Keratinocyte (primary cell): ENCODE measurements around the gene ERG. TPM values are rescaled to one million over a fixed set of nuclear protein-coding genes. Genes with fewer than 3 reads are reported as not detected.

ENCODE experiments used
- DNase-seq: peaks from one replicate; pipeline ENCODE4 v3.0.0-alpha.2; 2011; ENCODE audit warnings: low read depth, missing footprints, low spot score
- FAIRE-seq: peaks from 2 replicates; lab custom pipeline; 2011; peaks lifted over from hg19 to GRCh38; lab: Jason Lieb, UNC
- H2AFZ ChIP-seq: 2 replicates; pipeline ENCODE4 v1.6.0; 2012; ENCODE audit warnings: low read length, control low read depth, inconsistent platforms; ENCODE audit not compliant: control insufficient read depth
- H3K27ac ChIP-seq: 2 replicates; pipeline ENCODE4 v1.5.1; 2011; ENCODE audit warnings: low read length; ENCODE audit not compliant: control insufficient read depth, insufficient read depth
- H3K27me3 ChIP-seq: 3 replicates; pipeline ENCODE4 v1.6.0; 2011; ENCODE audit warnings: low read length; ENCODE audit not compliant: control insufficient read depth, insufficient read depth; ENCODE audit errors: extremely low read depth
- H3K36me3 ChIP-seq, 2 experiments: 2 replicates in 1 of 2; 3 replicates in 1 of 2; pipeline ENCODE4 v1.5.1; 2011; ENCODE audit warnings: low read length in 2 of 2, mild to moderate bottlenecking in 1 of 2; ENCODE audit not compliant: control insufficient read depth in 2 of 2, insufficient read depth in 2 of 2; ENCODE audit errors: extremely low read depth in 1 of 2
- H3K4me1 ChIP-seq: 3 replicates; pipeline ENCODE4 v1.5.1; 2011; ENCODE audit warnings: low read length; ENCODE audit not compliant: control insufficient read depth, insufficient read depth; ENCODE audit errors: extremely low read depth
- H3K4me2 ChIP-seq: 3 replicates; pipeline ENCODE4 v1.6.0; 2011; ENCODE audit warnings: low read depth, low read length; ENCODE audit not compliant: control insufficient read depth, insufficient read depth; ENCODE audit errors: extremely low read depth
- H3K4me3 ChIP-seq, 3 experiments: fragments of 200-600 bp in 1 of 3; sonication (generic) in 1 of 3; 2 replicates in 2 of 3; 3 replicates in 1 of 3; pipeline ENCODE4 v1.5.1; 2011 to 2016; ENCODE audit warnings: low read length in 3 of 3, mild to moderate bottlenecking in 3 of 3, control low read depth in 2 of 3, inconsistent platforms in 1 of 3, low read depth in 1 of 3, mixed read lengths in 1 of 3, mixed run types in 1 of 3, moderate library complexity in 1 of 3; ENCODE audit not compliant: control insufficient read depth in 2 of 3, insufficient read depth in 2 of 3; ENCODE audit errors: extremely low read depth in 1 of 3
- H3K79me2 ChIP-seq: 2 replicates; pipeline ENCODE4 v1.6.0; 2012; ENCODE audit warnings: low read length; ENCODE audit not compliant: control insufficient read depth, insufficient read depth
- H3K9ac ChIP-seq: 3 replicates; pipeline ENCODE4 v1.6.0; 2011; ENCODE audit warnings: low read length; ENCODE audit not compliant: control insufficient read depth, insufficient read depth; ENCODE audit errors: extremely low read depth
- H3K9me1 ChIP-seq: 3 replicates; pipeline ENCODE4 v1.6.0; 2011; ENCODE audit warnings: low read length; ENCODE audit not compliant: control insufficient read depth, insufficient read depth; ENCODE audit errors: extremely low read depth
- H3K9me3 ChIP-seq: 2 replicates; pipeline ENCODE4 v1.5.1; 2012; ENCODE audit warnings: low read depth, low read length; ENCODE audit not compliant: control insufficient read depth
- H4K20me1 ChIP-seq: 3 replicates; pipeline ENCODE4 v1.6.0; 2011; ENCODE audit warnings: low read length; ENCODE audit not compliant: control insufficient read depth, insufficient read depth; ENCODE audit errors: extremely low read depth
- EZH2 ChIP-seq: IDR thresholded peaks from one replicate; pipeline ENCODE4 v1.6.1; 2012; ENCODE audit warnings: inconsistent platforms, mild to moderate bottlenecking, low read length, moderate library complexity
- dilution Hi-C: fragments of 300-500 bp; cut with MboI; formaldehyde crosslinking; loops from one replicate; pipeline ENCODE4 v1.7.0; 2020; ENCODE audit warnings: low sequenced_read_pairs; ENCODE audit not compliant: extremely low pct_ligation_motif_present
- polyA plus RNA-seq, 5 experiments: library from polyadenylated mRNA; depleted of rRNA in 3 of 5; stranded (reverse) in 3 of 5; stranded (forward) in 1 of 5; unstranded in 1 of 5; fragments of >200 nt; gene quantifications; 1 replicate in 1 of 5; 2 replicates in 3 of 5; 3 replicates in 1 of 5; pipeline versions ENCODE4 v1.2.1 to v1.2.3, GENCODE V29; 2011 to 2012; ENCODE audit warnings: missing spikeins in 2 of 5, low read depth in 1 of 5, low replicate concordance in 1 of 5
- TF ChIP-seq, protein P1 (sequence below), 3 experiments: IDR thresholded peaks in 1 of 3; conservative IDR thresholded peaks in 1 of 3; optimal IDR thresholded peaks in 1 of 3; 2 replicates in 2 of 3; 3 replicates in 1 of 3; pipeline versions ENCODE3 to v1.5.1; 2011; ENCODE audit warnings: low read length in 3 of 3, mild to moderate bottlenecking in 3 of 3, moderate library complexity in 2 of 3, control low read depth in 1 of 3, inconsistent platforms in 1 of 3; ENCODE audit not compliant: insufficient read depth in 2 of 3; ENCODE audit errors: extremely low read depth in 1 of 3

ERG gene
- polyA plus RNA-seq, 1 donor (not counting 4 experiments of a cell fraction or from before 2014, with no cell fraction given), result 0.08 TPM

DNA sequence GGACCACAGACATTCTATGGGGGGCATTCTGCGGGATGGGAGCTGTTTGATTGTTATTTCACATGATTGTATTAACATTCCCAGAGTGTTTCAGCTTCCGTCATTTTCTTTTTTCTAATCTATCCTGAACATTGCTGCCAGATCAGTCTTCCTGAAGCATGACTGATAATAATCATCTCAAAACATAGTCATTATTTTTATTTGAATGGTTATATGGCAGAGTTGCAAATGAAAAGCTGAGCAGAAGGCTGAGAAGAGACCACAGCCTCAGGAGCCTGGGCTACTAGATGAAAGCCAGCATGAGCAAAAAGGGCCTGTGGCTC lies 109.0 kb downstream of the ERG start:
- no peaks in the 10 kb centered on the region for H3K79me2 ChIP-seq
- FAIRE-seq (no peak), DNase-seq (no peak)
- H3K9ac ChIP-seq, result no peak overlapping the region
- no peak overlapping the region for H3K4me3 ChIP-seq
- dilution Hi-C loops, result no loop called here
- no peaks in the 10 kb centered on the region for H3K36me3 ChIP-seq
- no peaks in the 10 kb centered on the region for H3K9me1 ChIP-seq
- no peak overlapping the region for H2AFZ ChIP-seq
- no peaks in the 10 kb centered on the region for H3K27me3 ChIP-seq
- no peak for TF ChIP-seq EZH2
- TF ChIP-seq, protein P1, sequence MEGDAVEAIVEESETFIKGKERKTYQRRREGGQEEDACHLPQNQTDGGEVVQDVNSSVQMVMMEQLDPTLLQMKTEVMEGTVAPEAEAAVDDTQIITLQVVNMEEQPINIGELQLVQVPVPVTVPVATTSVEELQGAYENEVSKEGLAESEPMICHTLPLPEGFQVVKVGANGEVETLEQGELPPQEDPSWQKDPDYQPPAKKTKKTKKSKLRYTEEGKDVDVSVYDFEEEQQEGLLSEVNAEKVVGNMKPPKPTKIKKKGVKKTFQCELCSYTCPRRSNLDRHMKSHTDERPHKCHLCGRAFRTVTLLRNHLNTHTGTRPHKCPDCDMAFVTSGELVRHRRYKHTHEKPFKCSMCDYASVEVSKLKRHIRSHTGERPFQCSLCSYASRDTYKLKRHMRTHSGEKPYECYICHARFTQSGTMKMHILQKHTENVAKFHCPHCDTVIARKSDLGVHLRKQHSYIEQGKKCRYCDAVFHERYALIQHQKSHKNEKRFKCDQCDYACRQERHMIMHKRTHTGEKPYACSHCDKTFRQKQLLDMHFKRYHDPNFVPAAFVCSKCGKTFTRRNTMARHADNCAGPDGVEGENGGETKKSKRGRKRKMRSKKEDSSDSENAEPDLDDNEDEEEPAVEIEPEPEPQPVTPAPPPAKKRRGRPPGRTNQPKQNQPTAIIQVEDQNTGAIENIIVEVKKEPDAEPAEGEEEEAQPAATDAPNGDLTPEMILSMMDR (optimal IDR thresholded peaks at IDR 0.05 in 1 of 3, IDR thresholded peaks at IDR 0.05 in 1 of 3, conservative IDR thresholded peaks at IDR 0.05 in 1 of 3; ENCODE audit: extremely low read depth in 1 of 3, insufficient read depth in 2 of 3, low read length in 3 of 3), result no peak
- H3K4me2 ChIP-seq, result no peak overlapping the region
- no peaks in the 10 kb centered on the region for H3K4me1 ChIP-seq
- H4K20me1 ChIP-seq, result no peaks in the 10 kb centered on the region
- H3K27ac ChIP-seq, result no peak overlapping the region
- no peaks in the 10 kb centered on the region for H3K9me3 ChIP-seq

DNA sequence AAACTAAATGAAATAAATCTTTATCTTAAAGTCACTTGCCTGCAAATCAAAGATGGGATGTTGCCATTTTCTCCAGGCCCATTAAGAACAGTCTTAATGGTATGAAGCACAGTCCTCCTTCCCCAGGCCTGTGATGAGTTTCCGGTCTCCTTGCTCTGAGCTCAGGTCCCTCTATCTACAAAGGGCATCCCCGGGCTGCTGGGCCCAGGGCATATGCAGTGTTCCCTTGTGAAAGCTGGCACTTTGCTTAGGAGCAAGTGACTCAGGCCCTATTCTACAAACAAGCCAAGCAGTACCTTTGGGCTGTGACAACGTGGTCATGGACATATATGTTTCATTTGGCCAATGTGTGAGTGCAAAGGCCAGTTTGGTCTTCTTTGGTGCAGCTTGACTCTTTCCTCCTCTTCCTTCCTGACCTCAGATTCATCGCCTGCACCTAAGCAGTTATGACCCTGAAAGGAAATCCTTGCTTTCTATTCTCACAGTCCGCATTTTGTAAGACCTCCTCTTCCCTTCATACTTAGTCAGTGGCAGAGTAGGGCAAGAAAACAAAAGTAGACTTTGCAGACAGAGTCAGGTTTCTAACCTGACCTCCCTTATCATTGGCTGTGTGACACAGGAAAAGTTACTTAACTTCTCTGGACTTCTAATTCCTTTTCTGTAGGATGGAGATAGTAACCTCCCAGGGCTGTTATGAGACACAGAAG lies 109.5 kb downstream of the ERG start:
- FAIRE-seq (no peak), DNase-seq (no peak)
- H3K9me3 ChIP-seq, result no peaks in the 10 kb centered on the region
- no peaks in the 10 kb centered on the region for H3K36me3 ChIP-seq
- no peaks in the 10 kb centered on the region for H3K9me1 ChIP-seq
- no peaks in the 10 kb centered on the region for H3K27me3 ChIP-seq
- H4K20me1 ChIP-seq, result no peaks in the 10 kb centered on the region
- no peak overlapping the region for H3K9ac ChIP-seq
- H3K4me3 ChIP-seq, result no peak overlapping the region
- H3K79me2 ChIP-seq, result no peaks in the 10 kb centered on the region
- no peak for TF ChIP-seq EZH2
- TF ChIP-seq, protein P1 (optimal IDR thresholded peaks at IDR 0.05 in 1 of 3, IDR thresholded peaks at IDR 0.05 in 1 of 3, conservative IDR thresholded peaks at IDR 0.05 in 1 of 3; ENCODE audit: extremely low read depth in 1 of 3, insufficient read depth in 2 of 3, low read length in 3 of 3), result no peak
- no peaks in the 10 kb centered on the region for H3K4me1 ChIP-seq
- no peak overlapping the region for H3K4me2 ChIP-seq
- H2AFZ ChIP-seq, result no peak overlapping the region
- no peak overlapping the region for H3K27ac ChIP-seq
- dilution Hi-C loops, result no loop called here
